Ishikawa (cell line): Measurements from ENCODE around the gene RAET1E.
A peak's percentile ranks its signal among the peaks of the same experiment; 100 is the strongest.

Experiments used
- CEBPB ChIP-seq: IDR thresholded peaks from 2 replicates; pipeline ENCODE4 v1.6.1; 2012
- CREB1 ChIP-seq: IDR thresholded peaks from 2 replicates; pipeline ENCODE4 v1.6.1; 2012; ENCODE audit warnings: low read depth
- EGR1 ChIP-seq: IDR thresholded peaks from 2 replicates; pipeline ENCODE4 v1.6.1; 2012
- EP300 ChIP-seq: IDR thresholded peaks from 2 replicates; pipeline ENCODE4 v1.6.1; 2012; ENCODE audit warnings: borderline replicate concordance
- FOXM1 ChIP-seq: IDR thresholded peaks from 2 replicates; pipeline ENCODE4 v1.6.1; 2012; ENCODE audit warnings: low read depth, borderline replicate concordance
- MAX ChIP-seq: IDR thresholded peaks from 2 replicates; pipeline ENCODE4 v1.6.1; 2012
- NFIC ChIP-seq: IDR thresholded peaks from 2 replicates; pipeline ENCODE4 v1.6.1; 2012
- RAD21 ChIP-seq: IDR thresholded peaks from 2 replicates; pipeline ENCODE4 v1.6.1; 2012; ENCODE audit warnings: low read depth
- TAF1 ChIP-seq: IDR thresholded peaks from 2 replicates; pipeline ENCODE4 v1.6.1; 2012; ENCODE audit warnings: low read depth, mild to moderate bottlenecking
- TCF12 ChIP-seq: IDR thresholded peaks from 2 replicates; pipeline ENCODE4 v1.6.1; 2012; ENCODE audit warnings: low read depth
- TEAD4 ChIP-seq: IDR thresholded peaks from 2 replicates; pipeline ENCODE4 v1.6.1; 2012
- YY1 ChIP-seq: IDR thresholded peaks from 2 replicates; pipeline ENCODE4 v1.6.1; 2012; ENCODE audit warnings: low read depth
- ZBTB7A ChIP-seq: IDR thresholded peaks from 2 replicates; pipeline ENCODE4 v1.6.1; 2012; ENCODE audit warnings: low read depth
- TF ChIP-seq, protein P1 (sequence below): IDR thresholded peaks from 2 replicates; pipeline ENCODE4 v1.6.1; 2012
- TF ChIP-seq, protein P2 (sequence below): IDR thresholded peaks from 2 replicates; pipeline ENCODE4 v1.6.1; 2012; ENCODE audit warnings: low read depth, mild to moderate bottlenecking

RAET1E gene

DNA sequence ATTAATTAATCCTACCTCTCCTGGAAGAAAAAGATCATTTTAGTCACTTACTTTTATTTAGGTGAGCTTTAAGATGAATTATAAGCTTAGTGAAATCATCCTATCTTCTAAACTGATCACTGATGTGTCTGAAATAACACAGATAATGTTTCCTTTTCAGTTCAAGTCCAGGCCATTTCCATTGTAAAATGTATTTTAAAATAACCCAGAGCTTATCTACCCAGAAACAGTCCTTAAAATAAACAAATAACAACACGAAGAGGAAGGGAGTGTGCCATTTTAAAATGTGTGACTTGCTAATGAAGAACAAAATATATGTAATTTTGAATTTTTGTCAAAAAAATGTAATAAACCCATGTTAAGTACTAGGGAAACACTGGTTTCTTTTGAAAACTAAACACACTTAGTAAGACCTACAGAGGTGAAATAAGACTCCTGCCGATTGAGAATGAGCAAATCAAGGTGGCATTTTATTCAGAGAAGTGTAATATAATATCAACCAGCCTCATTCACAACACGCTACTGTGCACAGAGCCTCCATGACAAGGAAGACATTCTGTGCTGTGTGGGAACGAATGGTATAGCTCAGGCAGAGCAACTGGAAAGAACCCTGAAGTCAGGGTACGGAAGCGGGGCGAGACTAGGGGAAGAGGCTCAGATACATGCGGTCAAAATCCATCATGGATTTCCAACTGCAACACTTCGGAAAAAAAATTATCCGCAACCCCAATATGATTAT, 41.5 kb downstream of the RAET1E start:
- TF ChIP-seq, protein P1, sequence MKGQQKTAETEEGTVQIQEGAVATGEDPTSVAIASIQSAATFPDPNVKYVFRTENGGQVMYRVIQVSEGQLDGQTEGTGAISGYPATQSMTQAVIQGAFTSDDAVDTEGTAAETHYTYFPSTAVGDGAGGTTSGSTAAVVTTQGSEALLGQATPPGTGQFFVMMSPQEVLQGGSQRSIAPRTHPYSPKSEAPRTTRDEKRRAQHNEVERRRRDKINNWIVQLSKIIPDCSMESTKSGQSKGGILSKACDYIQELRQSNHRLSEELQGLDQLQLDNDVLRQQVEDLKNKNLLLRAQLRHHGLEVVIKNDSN = no peak
- TF ChIP-seq FOXM1 = no peak
- no peak for TF ChIP-seq ZBTB7A
- no peak for TF ChIP-seq CEBPB
- TF ChIP-seq, protein P2, sequence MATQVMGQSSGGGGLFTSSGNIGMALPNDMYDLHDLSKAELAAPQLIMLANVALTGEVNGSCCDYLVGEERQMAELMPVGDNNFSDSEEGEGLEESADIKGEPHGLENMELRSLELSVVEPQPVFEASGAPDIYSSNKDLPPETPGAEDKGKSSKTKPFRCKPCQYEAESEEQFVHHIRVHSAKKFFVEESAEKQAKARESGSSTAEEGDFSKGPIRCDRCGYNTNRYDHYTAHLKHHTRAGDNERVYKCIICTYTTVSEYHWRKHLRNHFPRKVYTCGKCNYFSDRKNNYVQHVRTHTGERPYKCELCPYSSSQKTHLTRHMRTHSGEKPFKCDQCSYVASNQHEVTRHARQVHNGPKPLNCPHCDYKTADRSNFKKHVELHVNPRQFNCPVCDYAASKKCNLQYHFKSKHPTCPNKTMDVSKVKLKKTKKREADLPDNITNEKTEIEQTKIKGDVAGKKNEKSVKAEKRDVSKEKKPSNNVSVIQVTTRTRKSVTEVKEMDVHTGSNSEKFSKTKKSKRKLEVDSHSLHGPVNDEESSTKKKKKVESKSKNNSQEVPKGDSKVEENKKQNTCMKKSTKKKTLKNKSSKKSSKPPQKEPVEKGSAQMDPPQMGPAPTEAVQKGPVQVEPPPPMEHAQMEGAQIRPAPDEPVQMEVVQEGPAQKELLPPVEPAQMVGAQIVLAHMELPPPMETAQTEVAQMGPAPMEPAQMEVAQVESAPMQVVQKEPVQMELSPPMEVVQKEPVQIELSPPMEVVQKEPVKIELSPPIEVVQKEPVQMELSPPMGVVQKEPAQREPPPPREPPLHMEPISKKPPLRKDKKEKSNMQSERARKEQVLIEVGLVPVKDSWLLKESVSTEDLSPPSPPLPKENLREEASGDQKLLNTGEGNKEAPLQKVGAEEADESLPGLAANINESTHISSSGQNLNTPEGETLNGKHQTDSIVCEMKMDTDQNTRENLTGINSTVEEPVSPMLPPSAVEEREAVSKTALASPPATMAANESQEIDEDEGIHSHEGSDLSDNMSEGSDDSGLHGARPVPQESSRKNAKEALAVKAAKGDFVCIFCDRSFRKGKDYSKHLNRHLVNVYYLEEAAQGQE = no peak
- no peak for TF ChIP-seq EGR1
- no peak for TF ChIP-seq RAD21
- no peak for TF ChIP-seq TCF12
- no peak for TF ChIP-seq TAF1
- TF ChIP-seq EP300 = no peak
- no peak for TF ChIP-seq CREB1
- no peak for TF ChIP-seq NFIC
- TF ChIP-seq YY1 = no peak

DNA sequence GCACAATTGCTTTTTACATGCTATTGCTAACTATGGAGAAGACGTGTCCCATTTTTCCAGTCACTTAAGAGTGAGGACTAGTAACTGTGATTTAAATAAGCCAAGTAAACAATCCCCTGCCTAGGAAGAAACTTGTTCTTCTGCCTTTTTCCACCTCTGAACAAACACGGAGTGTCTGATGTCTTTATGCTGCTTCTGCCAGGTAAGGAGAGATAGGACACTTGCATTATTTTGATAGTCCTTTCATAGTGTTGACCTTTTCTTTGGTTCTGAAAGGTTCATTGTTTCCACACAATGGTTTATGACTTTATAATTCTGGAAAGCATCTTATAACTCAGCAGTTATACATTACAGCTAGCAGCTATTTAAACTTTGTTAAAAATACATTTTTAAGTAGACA, 42.2 kb downstream of the RAET1E start:
- TF ChIP-seq ZBTB7A (no peak), TAF1 (no peak), CREB1 (no peak), FOXM1 (no peak), EP300 (no peak)
- TF ChIP-seq, protein P1 = no peak

GRCh38 chr6:149855040-149855654, 42.8 kb downstream of the RAET1E start:
- TF ChIP-seq TCF12 (0 out of 2 replicates have a peak, but pooled peaks have one; percentile 40), TAF1 (no peak), EP300 (peak; percentile 20; the same call in 1 of the 2 replicates), EGR1 (no peak), YY1 (no peak), CREB1 (no peak), TEAD4 (peak; percentile 82), MAX (no peak), ZBTB7A (0 out of 2 replicates have a peak, but pooled peaks have one; percentile 46)

GRCh38 chr6:149854532-149854931, 43.4 kb downstream of the RAET1E start:
- TF ChIP-seq NFIC (peak; percentile 59), ZBTB7A (no peak), MAX (0 out of 2 replicates have a peak, but pooled peaks have one; percentile 4), TEAD4 (peak; percentile 56)

DNA sequence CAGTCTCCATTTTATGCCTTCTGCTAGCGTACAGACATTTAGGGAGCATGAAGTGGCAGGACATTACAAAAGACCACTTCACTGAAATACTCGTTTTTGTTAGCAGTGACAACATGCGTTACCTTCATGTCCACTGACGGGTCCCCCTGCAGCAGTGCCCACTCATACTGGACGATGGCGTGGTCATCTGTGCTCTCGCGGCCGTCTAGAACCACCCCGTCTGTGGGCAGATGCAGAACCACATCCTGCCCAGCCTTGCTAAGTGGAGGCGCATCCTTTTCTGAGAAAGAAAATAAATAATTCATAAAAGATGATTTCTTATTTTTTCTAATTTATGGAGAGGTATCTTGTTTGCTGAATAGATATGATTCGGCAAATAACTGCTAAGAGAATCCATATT, 45.0 kb downstream of the RAET1E start:
- no peak for TF ChIP-seq NFIC
- TF ChIP-seq, protein P1 = no peak
- TF ChIP-seq TAF1 = no peak
- no peak for TF ChIP-seq EP300
- no peak for TF ChIP-seq CEBPB
- no peak for TF ChIP-seq YY1
- no peak for TF ChIP-seq MAX
- no peak for TF ChIP-seq RAD21
- TF ChIP-seq TEAD4 = no peak
- no peak for TF ChIP-seq ZBTB7A
- TF ChIP-seq CREB1 = no peak
- no peak for TF ChIP-seq FOXM1
- TF ChIP-seq, protein P2 = no peak
- TF ChIP-seq EGR1 = no peak
- no peak for TF ChIP-seq TCF12
